OCI-LY3 (cell line): ENCODE results near the gene TPO.

ENCODE experiments used
- EZH2phosphoT487 ChIP-seq: fragments of 200-600 bp; shearing (Covaris generic); IDR thresholded peaks from 2 replicates; pipeline ENCODE4 v1.6.1; 2018; ENCODE audit warnings: antibody characterized with exemption, mixed run types, low read depth
- TF ChIP-seq, protein P1 (sequence below): fragments of 200-600, 300-600 bp; sonication (generic); IDR thresholded peaks from 2 replicates; pipeline ENCODE4 v1.5.1; 2014; ENCODE audit warnings: antibody characterized with exemption, low read length, low read depth

GRCh38 chr2:1422131-1422530 lies 8.9 kb downstream of the TPO start:
- TF ChIP-seq, protein P1, sequence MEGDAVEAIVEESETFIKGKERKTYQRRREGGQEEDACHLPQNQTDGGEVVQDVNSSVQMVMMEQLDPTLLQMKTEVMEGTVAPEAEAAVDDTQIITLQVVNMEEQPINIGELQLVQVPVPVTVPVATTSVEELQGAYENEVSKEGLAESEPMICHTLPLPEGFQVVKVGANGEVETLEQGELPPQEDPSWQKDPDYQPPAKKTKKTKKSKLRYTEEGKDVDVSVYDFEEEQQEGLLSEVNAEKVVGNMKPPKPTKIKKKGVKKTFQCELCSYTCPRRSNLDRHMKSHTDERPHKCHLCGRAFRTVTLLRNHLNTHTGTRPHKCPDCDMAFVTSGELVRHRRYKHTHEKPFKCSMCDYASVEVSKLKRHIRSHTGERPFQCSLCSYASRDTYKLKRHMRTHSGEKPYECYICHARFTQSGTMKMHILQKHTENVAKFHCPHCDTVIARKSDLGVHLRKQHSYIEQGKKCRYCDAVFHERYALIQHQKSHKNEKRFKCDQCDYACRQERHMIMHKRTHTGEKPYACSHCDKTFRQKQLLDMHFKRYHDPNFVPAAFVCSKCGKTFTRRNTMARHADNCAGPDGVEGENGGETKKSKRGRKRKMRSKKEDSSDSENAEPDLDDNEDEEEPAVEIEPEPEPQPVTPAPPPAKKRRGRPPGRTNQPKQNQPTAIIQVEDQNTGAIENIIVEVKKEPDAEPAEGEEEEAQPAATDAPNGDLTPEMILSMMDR = no peak
- no peak for TF ChIP-seq EZH2phosphoT487
